SK-N-DZ (cell line): ENCODE results near the gene PNLIPRP3.

Source experiments
- DNase-seq: peaks from one replicate; pipeline ENCODE4 v3.0.0-alpha.2; 2015; ENCODE audit warnings: low spot score
- small RNA-seq, 2 experiments: library from RNA; depleted of rRNA; stranded (forward); fragments of <200 nt; gene quantifications; one replicate each; pipeline ENCODE3, GENCODE V24; 2014

PNLIPRP3 gene

DNA sequence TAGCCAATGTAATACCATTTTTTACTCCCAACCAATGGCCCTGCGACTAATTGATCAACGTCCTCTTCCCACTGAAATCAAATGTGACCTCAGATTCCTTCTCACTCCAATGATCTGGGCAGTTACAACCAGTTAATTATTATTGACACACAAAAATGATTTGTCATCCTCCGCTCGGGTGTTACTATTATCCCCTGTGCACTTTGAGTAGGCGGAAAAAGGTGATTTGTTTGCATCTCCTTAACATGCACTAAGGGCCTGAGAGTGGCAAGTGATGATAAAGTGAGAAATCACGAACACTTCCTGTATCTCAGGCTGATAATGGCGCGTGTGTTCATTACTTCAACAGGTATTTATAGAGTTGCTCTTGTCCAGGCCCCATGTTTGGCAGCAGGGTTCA is 77.1 kb downstream of the PNLIPRP3 start:
- DNase-seq, result no peak

DNA sequence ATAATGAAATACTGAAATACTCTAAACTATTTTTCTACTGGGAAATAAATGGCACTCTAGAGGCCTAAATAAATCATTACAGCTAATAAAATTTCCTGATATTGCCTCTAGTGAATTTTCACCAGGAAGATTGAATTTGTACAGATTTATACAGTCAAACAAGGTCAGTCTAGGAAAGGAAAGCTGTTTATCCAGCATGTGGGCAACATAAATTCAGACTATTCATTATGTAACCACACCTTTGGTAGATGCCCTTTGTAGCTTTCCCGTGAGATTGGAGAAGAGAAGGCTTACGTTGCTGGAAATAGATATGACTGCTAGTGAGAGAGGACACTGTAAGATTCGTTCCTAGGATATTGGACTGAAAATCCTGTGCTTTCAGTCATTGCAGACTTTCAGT is 82.9 kb downstream of the PNLIPRP3 start:
- DNase-seq, result no peak

GRCh38 chr10:116511365-116511764 is 83.7 kb downstream of the PNLIPRP3 start:
- DNase-seq, result no peak

- DNase-seq, result peak; percentile 41
Measured at GRCh38 chr10:116521424-116522290, 94.0 kb downstream of the PNLIPRP3 start.

DNA sequence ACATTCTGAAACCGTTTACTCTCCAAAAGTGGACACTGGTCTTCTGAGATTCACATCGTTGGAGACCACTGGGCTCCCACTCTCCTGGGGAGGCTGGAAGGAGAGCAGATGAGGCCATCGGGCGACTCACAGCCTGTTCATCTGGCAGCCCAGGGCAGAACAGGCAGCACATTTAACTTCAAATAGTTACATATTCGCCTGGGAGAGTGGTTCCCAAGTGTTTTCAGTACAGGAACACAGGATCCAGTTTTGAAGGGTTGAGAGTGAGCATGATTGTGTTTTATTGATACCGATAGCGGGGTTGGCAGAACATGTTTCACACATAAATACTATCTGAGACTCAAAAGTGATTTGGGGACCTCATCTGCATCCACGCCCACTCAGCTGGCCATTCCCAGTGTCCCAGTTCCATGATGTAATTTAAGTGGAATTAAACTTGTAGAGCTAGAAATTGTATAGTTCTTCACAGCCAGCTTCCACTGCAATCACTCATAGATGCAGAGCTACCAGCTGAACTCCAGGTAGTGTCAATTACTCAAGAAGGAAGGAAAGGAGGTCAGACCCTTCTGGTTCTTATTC is 95.2 kb downstream of the PNLIPRP3 start:
- DNase-seq, result no peak

- DNase-seq, result no peak
Measured at GRCh38 chr10:116524736-116525135, 97.1 kb downstream of the PNLIPRP3 start.

DNA sequence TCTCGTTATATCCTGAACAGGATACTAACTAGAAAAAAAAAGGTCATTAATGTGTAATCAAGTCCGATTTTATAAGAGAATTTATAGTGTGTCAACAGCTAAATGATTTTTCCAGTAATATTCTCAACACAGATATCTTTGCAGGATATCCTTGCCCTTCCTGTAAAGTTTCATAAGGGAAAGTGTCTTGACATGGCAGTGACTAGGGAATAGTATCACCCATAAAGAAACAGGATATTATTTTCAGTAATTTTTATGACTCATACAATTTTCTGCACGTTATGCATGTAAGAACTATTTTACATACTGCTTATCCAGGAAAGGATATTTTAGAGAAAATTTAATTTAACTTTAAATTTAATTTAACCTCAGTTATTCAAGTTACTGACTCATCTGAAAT is 98.6 kb downstream of the PNLIPRP3 start:
- no peak for DNase-seq

Small RNAs within 50 kb of the gene (small RNA-seq; reads per million reads assigned to genes)
- 0 reads per million in 2 experiments for gene SNRPGP6
